ENCODE measurements around the gene PDZD8.

DNA sequence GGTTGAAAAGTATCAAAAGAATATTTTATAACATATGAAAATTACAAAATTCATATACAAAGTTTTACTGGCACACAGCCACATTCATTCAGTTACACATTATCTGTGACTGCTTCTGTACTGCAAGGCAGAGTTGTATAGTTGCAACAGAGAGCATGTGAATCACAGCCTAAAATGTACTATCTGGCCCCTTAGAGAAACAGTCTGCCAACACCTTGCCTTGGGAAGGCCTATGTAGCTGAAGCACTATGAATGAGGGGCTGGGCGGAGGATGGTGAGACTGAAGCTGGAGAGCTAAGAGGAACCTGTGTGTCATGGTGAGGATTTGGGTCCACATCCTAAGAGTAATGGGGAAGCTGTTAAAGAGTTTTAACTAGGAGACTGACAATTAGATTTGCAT lies 35.7 kb downstream of the PDZD8 start:
- TF ChIP-seq, protein P1, sequence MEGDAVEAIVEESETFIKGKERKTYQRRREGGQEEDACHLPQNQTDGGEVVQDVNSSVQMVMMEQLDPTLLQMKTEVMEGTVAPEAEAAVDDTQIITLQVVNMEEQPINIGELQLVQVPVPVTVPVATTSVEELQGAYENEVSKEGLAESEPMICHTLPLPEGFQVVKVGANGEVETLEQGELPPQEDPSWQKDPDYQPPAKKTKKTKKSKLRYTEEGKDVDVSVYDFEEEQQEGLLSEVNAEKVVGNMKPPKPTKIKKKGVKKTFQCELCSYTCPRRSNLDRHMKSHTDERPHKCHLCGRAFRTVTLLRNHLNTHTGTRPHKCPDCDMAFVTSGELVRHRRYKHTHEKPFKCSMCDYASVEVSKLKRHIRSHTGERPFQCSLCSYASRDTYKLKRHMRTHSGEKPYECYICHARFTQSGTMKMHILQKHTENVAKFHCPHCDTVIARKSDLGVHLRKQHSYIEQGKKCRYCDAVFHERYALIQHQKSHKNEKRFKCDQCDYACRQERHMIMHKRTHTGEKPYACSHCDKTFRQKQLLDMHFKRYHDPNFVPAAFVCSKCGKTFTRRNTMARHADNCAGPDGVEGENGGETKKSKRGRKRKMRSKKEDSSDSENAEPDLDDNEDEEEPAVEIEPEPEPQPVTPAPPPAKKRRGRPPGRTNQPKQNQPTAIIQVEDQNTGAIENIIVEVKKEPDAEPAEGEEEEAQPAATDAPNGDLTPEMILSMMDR (IDR thresholded peaks at IDR 0.05 in 4 of 5, conservative IDR thresholded peaks at IDR 0.05 in 1 of 5) = no peak
- TF ChIP-seq POLR2A (IDR thresholded peaks at IDR 0.05) = no peak
